ENCODE results near the gene ZFY.

DNA sequence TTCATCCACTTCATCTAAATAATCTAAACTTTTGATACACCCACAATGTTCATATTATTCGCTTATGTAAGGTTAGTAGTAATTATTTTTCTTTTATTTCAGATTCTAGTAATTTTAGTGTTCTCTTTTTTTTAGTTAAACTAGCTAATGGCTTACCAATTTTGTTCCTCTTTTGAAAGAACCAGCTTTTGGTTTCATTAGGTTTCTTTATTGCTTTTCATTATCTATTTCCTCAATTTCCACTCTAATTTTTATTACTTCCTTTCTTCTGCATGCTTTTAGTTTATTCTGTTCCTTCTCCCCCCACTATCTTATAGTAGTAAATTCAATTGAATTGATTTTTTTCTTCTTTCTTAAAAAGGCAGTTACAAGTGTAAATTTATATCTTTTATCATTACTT lies 90.2 kb downstream of the ZFY start:
- TF ChIP-seq, protein P1, sequence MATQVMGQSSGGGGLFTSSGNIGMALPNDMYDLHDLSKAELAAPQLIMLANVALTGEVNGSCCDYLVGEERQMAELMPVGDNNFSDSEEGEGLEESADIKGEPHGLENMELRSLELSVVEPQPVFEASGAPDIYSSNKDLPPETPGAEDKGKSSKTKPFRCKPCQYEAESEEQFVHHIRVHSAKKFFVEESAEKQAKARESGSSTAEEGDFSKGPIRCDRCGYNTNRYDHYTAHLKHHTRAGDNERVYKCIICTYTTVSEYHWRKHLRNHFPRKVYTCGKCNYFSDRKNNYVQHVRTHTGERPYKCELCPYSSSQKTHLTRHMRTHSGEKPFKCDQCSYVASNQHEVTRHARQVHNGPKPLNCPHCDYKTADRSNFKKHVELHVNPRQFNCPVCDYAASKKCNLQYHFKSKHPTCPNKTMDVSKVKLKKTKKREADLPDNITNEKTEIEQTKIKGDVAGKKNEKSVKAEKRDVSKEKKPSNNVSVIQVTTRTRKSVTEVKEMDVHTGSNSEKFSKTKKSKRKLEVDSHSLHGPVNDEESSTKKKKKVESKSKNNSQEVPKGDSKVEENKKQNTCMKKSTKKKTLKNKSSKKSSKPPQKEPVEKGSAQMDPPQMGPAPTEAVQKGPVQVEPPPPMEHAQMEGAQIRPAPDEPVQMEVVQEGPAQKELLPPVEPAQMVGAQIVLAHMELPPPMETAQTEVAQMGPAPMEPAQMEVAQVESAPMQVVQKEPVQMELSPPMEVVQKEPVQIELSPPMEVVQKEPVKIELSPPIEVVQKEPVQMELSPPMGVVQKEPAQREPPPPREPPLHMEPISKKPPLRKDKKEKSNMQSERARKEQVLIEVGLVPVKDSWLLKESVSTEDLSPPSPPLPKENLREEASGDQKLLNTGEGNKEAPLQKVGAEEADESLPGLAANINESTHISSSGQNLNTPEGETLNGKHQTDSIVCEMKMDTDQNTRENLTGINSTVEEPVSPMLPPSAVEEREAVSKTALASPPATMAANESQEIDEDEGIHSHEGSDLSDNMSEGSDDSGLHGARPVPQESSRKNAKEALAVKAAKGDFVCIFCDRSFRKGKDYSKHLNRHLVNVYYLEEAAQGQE (IDR thresholded peaks at IDR 0.05; ENCODE audit: insufficient read depth in 1 of 2, low read depth in 2 of 2, low read length in 2 of 2), result no peak
- TF ChIP-seq POLR2AphosphoS5 (IDR thresholded peaks at IDR 0.05; ENCODE audit: low read depth, low read length) (no peak), FOXP2 (optimal IDR thresholded peaks at IDR 0.05; ENCODE audit: borderline replicate concordance, extremely low read depth, extremely low read length, insufficient read depth) (no peak), SIN3A (IDR thresholded peaks at IDR 0.05; ENCODE audit: borderline replicate concordance, insufficient read depth, low read length) (no peak), TAF1 (IDR thresholded peaks at IDR 0.05; ENCODE audit: borderline replicate concordance, insufficient read depth, low read length) (no peak)
